ENCODE results near the gene CAP1.

The CAP1 gene

DNA sequence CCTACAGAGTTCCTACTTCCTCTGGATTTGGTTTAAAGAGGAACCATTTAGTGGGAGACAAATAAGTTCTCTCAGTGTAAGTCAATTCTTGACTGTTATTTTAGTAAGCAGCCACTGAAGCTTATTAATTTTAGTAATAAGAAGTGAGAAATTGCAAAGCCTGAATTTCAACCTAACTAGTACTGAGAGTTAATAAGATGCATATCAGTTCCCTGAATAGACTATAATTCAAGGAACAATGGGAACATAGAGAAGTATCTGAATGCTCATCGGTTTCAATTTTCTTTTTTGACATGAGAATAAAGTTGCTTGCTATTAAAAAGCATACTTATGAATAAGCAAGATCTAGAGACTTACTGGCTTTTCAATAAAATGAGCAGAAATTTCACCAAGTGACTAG, 64.5 kb downstream of the CAP1 start:
- no peak for DNase-seq (ENCODE audit: low read depth)
- TF ChIP-seq, protein P1, sequence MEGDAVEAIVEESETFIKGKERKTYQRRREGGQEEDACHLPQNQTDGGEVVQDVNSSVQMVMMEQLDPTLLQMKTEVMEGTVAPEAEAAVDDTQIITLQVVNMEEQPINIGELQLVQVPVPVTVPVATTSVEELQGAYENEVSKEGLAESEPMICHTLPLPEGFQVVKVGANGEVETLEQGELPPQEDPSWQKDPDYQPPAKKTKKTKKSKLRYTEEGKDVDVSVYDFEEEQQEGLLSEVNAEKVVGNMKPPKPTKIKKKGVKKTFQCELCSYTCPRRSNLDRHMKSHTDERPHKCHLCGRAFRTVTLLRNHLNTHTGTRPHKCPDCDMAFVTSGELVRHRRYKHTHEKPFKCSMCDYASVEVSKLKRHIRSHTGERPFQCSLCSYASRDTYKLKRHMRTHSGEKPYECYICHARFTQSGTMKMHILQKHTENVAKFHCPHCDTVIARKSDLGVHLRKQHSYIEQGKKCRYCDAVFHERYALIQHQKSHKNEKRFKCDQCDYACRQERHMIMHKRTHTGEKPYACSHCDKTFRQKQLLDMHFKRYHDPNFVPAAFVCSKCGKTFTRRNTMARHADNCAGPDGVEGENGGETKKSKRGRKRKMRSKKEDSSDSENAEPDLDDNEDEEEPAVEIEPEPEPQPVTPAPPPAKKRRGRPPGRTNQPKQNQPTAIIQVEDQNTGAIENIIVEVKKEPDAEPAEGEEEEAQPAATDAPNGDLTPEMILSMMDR (IDR thresholded peaks at IDR 0.05; ENCODE audit: insufficient read depth, low read depth, low read length, missing control alignments), result no peak
- no peak overlapping the region for H3K4me3 ChIP-seq (ENCODE audit: low read depth, low read length)

GRCh38 chr1:40107290-40107959, 66.9 kb downstream of the CAP1 start:
- no peak for DNase-seq (ENCODE audit: low read depth)
- no peak overlapping the region for H3K4me3 ChIP-seq (ENCODE audit: low read depth, low read length)
- TF ChIP-seq, protein P1 (IDR thresholded peaks at IDR 0.05; ENCODE audit: insufficient read depth, low read depth, low read length, missing control alignments), result no peak

DNA sequence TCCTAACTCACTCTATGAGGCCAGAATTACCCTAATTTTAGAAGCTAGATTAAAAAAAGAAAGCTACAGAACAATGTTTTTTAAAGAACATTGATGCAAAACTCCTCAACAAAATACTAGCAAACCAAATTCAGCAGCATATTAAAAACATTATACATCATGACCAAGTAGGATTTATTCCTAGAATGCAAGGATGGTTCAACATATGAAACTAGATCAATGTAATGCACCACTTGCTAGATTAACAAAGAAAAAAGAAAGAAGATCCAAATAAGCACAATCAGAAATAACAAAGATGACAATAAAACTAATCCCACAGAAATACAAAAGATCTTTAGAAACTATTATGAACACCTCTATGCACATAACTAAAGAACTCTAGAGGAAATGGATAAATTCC, 69.9 kb downstream of the CAP1 start:
- no peak for DNase-seq (ENCODE audit: low read depth)
- TF ChIP-seq, protein P1 (IDR thresholded peaks at IDR 0.05; ENCODE audit: insufficient read depth, low read depth, low read length, missing control alignments), result no peak
- H3K4me3 ChIP-seq (ENCODE audit: low read depth, low read length), result no peak overlapping the region

- DNase-seq (ENCODE audit: low read depth), result no peak
- TF ChIP-seq, protein P1 (IDR thresholded peaks at IDR 0.05; ENCODE audit: insufficient read depth, low read depth, low read length, missing control alignments), result no peak
- no peak overlapping the region for H3K4me3 ChIP-seq (ENCODE audit: low read depth, low read length)
Measured at GRCh38 chr1:40114400-40114799, 73.9 kb downstream of the CAP1 start.

DNA sequence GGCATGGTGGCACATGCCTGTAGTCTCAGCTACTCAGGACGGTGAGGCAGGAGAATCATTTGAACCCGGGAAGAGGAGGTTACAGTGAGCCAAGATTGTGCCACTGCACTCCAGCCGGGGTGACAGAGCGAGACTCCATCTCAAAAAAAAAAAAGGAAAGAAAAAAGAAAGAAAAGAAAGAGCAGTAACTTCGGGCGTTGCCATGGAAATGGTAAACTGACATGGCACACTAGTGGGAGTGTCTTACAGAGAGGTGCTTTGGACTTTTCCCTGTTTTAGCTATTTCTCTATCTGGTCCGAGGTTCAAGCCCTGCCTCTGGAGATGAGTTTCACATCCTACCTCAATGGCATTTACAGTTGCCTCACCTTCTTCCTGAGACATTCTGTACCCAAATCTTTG, 79.6 kb downstream of the CAP1 start:
- TF ChIP-seq, protein P1 (IDR thresholded peaks at IDR 0.05; ENCODE audit: insufficient read depth, low read depth, low read length, missing control alignments), result no peak
- no peak for DNase-seq (ENCODE audit: low read depth)
- no peak overlapping the region for H3K4me3 ChIP-seq (ENCODE audit: low read depth, low read length)
